ENCODE results near the gene RAB11B. TPM values are rescaled to one million over a fixed set of nuclear protein-coding genes. Genes with fewer than 3 reads are reported as not detected.

The RAB11B gene
- total and polyA plus RNA-seq, 4 donors: 27.3 to 91.2 (median 45.0) TPM

- Histone ChIP-seq H3K9me3 (ENCODE audit: control insufficient read depth in 4 of 4, low read length in 3 of 4) (no peaks in the 10 kb centered on the region), H3K4me3 (ENCODE audit: low read depth in 1 of 3, low read length in 3 of 3) (no peak overlapping the region), H3K27ac (ENCODE audit: low read depth in 1 of 2, low read length in 2 of 2) (no peak overlapping the region), H3K9ac (ENCODE audit: low read depth in 1 of 2, low read length in 2 of 2) (no peak overlapping the region), H3K36me3 (ENCODE audit: control insufficient read depth in 4 of 4, insufficient read depth in 3 of 4, low read depth in 1 of 4, low read length in 3 of 4) (no peaks in the 10 kb centered on the region), H3K27me3 (ENCODE audit: control insufficient read depth in 4 of 4, insufficient read depth in 4 of 4, low read length in 3 of 4) (no peaks in the 10 kb centered on the region), H3K4me1 (ENCODE audit: control insufficient read depth in 4 of 4, insufficient read depth in 4 of 4, low read length in 3 of 4) (peaks cover 8 to 45% (median 19%) of the 10 kb centered on the region in 4 donors)
- 95% methylated on average over 6 of the region's 6 CpGs for WGBS
- no peak for DNase-seq (ENCODE audit: low spot score)
- TF ChIP-seq RXRA (IDR thresholded peaks at IDR 0.05) (no peak), REST (IDR thresholded peaks at IDR 0.05) (no peak), TAF1 (conservative IDR thresholded peaks at IDR 0.05) (no peak), EGR1 (IDR thresholded peaks at IDR 0.05; ENCODE audit: low read depth in 2 of 2) (no peak), CTCF (IDR thresholded peaks at IDR 0.05; ENCODE audit: low read depth, low read length, missing input control) (no peak), FOXA2 (IDR thresholded peaks at IDR 0.05) (no peak), GABPA (IDR thresholded peaks at IDR 0.05 in 1 of 2, conservative IDR thresholded peaks at IDR 0.05 in 1 of 2) (no peak), HNF4G (IDR thresholded peaks at IDR 0.05) (no peak), ZBTB33 (IDR thresholded peaks at IDR 0.05) (no peak), NR2F2 (IDR thresholded peaks at IDR 0.05) (no peak), ATF3 (IDR thresholded peaks at IDR 0.05) (no peak), JUND (IDR thresholded peaks at IDR 0.05) (no peak)
Measured at GRCh38 chr19:8358948-8359347, 31.2 kb upstream of the RAB11B start.

GRCh38 chr19:8360196-8360595 is 30.0 kb upstream of the RAB11B start:
- Histone ChIP-seq H3K4me3 (ENCODE audit: low read depth in 1 of 3, low read length in 3 of 3) (no peak overlapping the region), H3K4me1 (ENCODE audit: control insufficient read depth in 4 of 4, insufficient read depth in 4 of 4, low read length in 3 of 4) (peaks cover 8 to 41% (median 21%) of the 10 kb centered on the region in 4 donors), H3K9me3 (ENCODE audit: control insufficient read depth in 4 of 4, low read length in 3 of 4) (no peaks in the 10 kb centered on the region), H3K27ac (ENCODE audit: low read depth in 1 of 2, low read length in 2 of 2) (peak overlapping the region; percentile 57), H3K27me3 (ENCODE audit: control insufficient read depth in 4 of 4, insufficient read depth in 4 of 4, low read length in 3 of 4) (no peaks in the 10 kb centered on the region), H3K36me3 (ENCODE audit: control insufficient read depth in 4 of 4, insufficient read depth in 3 of 4, low read depth in 1 of 4, low read length in 3 of 4) (no peaks in the 10 kb centered on the region), H3K9ac (ENCODE audit: low read depth in 1 of 2, low read length in 2 of 2) (no peak overlapping the region)
- no peak for DNase-seq (ENCODE audit: low spot score)
- 56% methylated on average over 8 of the region's 8 CpGs for WGBS
- TF ChIP-seq RAD21 (IDR thresholded peaks at IDR 0.05): no peak
- peak; percentile 40 for TF ChIP-seq SP1 (IDR thresholded peaks at IDR 0.05)
- peak; percentile 38 to 63 for TF ChIP-seq RXRA (IDR thresholded peaks at IDR 0.05)
- TF ChIP-seq HNF4A (conservative IDR thresholded peaks at IDR 0.05): peak; percentile 72 to 79
- no peak for TF ChIP-seq YY1 (IDR thresholded peaks at IDR 0.05)
- no peak for TF ChIP-seq EGR1 (IDR thresholded peaks at IDR 0.05; ENCODE audit: low read depth in 2 of 2)
- peak; percentile 67 to 81 for TF ChIP-seq JUND (IDR thresholded peaks at IDR 0.05)
- TF ChIP-seq REST (IDR thresholded peaks at IDR 0.05): no peak
